ENCODE measurements around the gene RNF141. TPM values are rescaled to one million over a fixed set of nuclear protein-coding genes. Genes with fewer than 3 reads are reported as not detected.

RNF141 gene
- total RNA-seq, 1 donor from 2014 or later, result 30.0 TPM

DNA sequence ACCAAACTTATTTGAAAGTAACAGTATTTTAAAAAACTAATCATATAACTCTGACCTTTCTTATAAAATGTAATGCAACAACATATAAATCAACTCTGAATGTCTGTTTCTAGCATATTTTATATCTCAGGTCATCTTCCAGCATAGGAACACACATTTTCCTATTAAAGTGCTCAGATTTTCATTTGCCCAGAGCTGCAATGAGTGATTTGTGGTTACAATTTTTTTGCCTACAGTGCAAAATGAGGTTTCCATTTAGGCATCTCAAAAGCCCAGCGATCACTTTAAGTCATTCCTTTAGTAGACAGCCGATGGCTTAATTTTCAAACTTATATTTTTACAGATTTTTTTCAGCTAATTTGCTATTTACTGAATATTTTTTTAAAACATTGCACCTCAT, 26.5 kb upstream of the RNF141 start:
- no peaks in the 10 kb centered on the region for H3K9me3 Mint-ChIP-seq (ENCODE audit: unreplicated experiment)

GRCh38 chr11:10566257-10566957, 25.4 kb upstream of the RNF141 start:
- Mint-ChIP-seq H3K4me1 (ENCODE audit: unreplicated experiment) (peaks cover 25% of the 10 kb centered on the region), H3K9me3 (ENCODE audit: unreplicated experiment) (no peaks in the 10 kb centered on the region), H3K27ac (ENCODE audit: unreplicated experiment) (no peak overlapping the region), H3K4me3 (ENCODE audit: unreplicated experiment) (no peak overlapping the region), H3K27me3 (ENCODE audit: unreplicated experiment) (no peaks in the 10 kb centered on the region), H3K36me3 (ENCODE audit: unreplicated experiment) (no peaks in the 10 kb centered on the region)
- no peak for TF ChIP-seq CTCF (IDR thresholded peaks at IDR 0.05)
- no peak for DNase-seq (ENCODE audit: extremely low spot score, unreplicated experiment)

More for the DNA sequence above, 26.5 kb upstream of the RNF141 start:
- peak overlapping the region; percentile 24 for H3K27ac Mint-ChIP-seq (ENCODE audit: unreplicated experiment)
- no peak for TF ChIP-seq CTCF (IDR thresholded peaks at IDR 0.05)
- H3K4me1 Mint-ChIP-seq (ENCODE audit: unreplicated experiment), result peaks cover 25% of the 10 kb centered on the region
- H3K27me3 Mint-ChIP-seq (ENCODE audit: unreplicated experiment), result no peaks in the 10 kb centered on the region
- no peak for DNase-seq (ENCODE audit: extremely low spot score, unreplicated experiment)
- H3K4me3 Mint-ChIP-seq (ENCODE audit: unreplicated experiment), result no peak overlapping the region
- no peaks in the 10 kb centered on the region for H3K36me3 Mint-ChIP-seq (ENCODE audit: unreplicated experiment)

DNA sequence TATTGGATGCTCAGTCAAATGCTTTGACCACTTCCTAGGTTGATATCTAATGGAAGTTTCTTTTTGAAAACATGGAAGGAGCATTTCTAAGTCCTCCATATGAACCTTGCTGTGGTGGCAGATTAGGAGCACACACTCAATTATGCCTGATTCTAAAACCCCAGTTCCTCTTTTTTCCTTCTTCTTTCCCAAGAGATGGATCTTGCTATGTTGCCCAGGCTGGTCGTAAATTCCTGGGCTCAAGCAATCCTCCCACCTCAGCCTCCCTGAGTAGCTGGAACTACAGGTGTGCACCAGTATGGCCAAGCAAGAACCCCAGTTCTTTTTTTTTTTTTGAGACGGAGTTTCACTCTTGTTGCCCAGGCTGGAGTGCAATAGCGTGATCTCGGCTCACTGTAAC, 24.5 kb upstream of the RNF141 start:
- DNase-seq (ENCODE audit: extremely low spot score, unreplicated experiment), result no peak
- TF ChIP-seq CTCF (IDR thresholded peaks at IDR 0.05), result no peak
- H3K27ac Mint-ChIP-seq (ENCODE audit: unreplicated experiment), result no peak overlapping the region
- H3K9me3 Mint-ChIP-seq (ENCODE audit: unreplicated experiment), result no peaks in the 10 kb centered on the region
- no peak overlapping the region for H3K4me3 Mint-ChIP-seq (ENCODE audit: unreplicated experiment)
- peaks cover 25% of the 10 kb centered on the region for H3K4me1 Mint-ChIP-seq (ENCODE audit: unreplicated experiment)
- H3K27me3 Mint-ChIP-seq (ENCODE audit: unreplicated experiment), result no peaks in the 10 kb centered on the region
- no peaks in the 10 kb centered on the region for H3K36me3 Mint-ChIP-seq (ENCODE audit: unreplicated experiment)

DNA sequence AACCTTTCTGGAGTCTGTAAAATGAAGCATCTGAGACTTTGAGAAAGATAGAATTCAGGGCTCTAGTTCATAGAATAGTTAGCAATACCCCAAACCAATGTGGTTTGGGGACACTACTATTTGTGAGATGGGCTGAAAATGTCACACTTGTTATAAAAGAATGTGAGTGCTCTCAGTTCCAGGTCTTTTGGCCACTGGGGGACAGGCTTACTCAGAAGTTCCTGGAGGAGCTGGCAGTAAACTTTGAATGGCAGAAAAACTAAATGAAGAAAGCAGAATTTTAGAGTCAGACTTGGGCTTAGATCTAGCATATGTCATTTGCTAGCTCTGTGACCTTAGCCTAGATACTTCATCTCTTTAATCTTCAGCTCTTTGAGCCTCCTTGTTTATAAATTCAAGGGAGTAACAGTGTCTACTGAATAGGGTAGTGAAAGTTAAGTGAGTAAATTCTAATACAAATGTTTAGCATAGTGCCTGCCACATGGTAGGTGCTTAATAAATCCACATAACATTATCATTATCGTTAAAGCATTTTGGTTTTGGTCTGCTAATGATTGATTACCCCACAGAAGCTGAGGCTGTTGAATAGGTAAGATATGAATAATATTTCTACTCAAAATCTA, 23.8 kb upstream of the RNF141 start:
- Mint-ChIP-seq H3K27ac (ENCODE audit: unreplicated experiment) (no peak overlapping the region), H3K4me1 (ENCODE audit: unreplicated experiment) (peaks cover 25% of the 10 kb centered on the region), H3K4me3 (ENCODE audit: unreplicated experiment) (no peak overlapping the region), H3K36me3 (ENCODE audit: unreplicated experiment) (no peaks in the 10 kb centered on the region), H3K27me3 (ENCODE audit: unreplicated experiment) (no peaks in the 10 kb centered on the region), H3K9me3 (ENCODE audit: unreplicated experiment) (no peaks in the 10 kb centered on the region)
- peak; percentile 52 for TF ChIP-seq CTCF (IDR thresholded peaks at IDR 0.05)
- DNase-seq (ENCODE audit: extremely low spot score, unreplicated experiment), result no peak

DNA sequence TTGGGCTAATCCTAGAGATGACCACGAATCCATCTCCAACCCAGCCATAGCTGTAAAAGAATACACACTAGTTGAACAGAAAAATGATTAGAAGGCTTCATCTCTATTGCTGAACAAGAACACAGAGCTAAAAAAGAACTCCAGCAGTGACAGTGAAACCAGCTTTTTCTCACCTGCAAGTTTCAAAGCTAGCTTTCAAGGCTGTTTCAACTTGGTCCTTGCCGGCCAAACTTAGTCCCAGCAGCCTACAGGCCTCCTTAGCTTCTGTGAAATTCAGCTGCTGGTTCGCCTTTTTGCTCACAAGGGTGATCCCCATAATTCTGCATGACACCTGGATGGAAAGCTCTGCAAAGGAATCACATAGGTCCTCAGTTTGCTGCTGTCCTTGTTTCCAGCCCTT, 23.0 kb upstream of the RNF141 start:
- no peak for DNase-seq (ENCODE audit: extremely low spot score, unreplicated experiment)
- Mint-ChIP-seq H3K27ac (ENCODE audit: unreplicated experiment) (no peak overlapping the region), H3K9me3 (ENCODE audit: unreplicated experiment) (no peaks in the 10 kb centered on the region), H3K4me1 (ENCODE audit: unreplicated experiment) (peaks cover 19% of the 10 kb centered on the region), H3K36me3 (ENCODE audit: unreplicated experiment) (no peaks in the 10 kb centered on the region), H3K4me3 (ENCODE audit: unreplicated experiment) (no peak overlapping the region), H3K27me3 (ENCODE audit: unreplicated experiment) (no peaks in the 10 kb centered on the region)
- TF ChIP-seq CTCF (IDR thresholded peaks at IDR 0.05), result no peak
